DND-41 (cell line): ENCODE results near the gene PKD1L1.

Experiments
- ATAC-seq: fragments of 200-7000 bp; cut with Tn5 transposase; 3 replicates; pipeline ENCODE4 v1.9.1; 2021; ENCODE audit warnings: low read depth; ENCODE audit not compliant: insufficient read depth
- DNase-seq: peaks from one replicate; pipeline ENCODE4 v3.0.0-alpha.2; 2020
- H2AFZ ChIP-seq: 2 replicates; pipeline ENCODE4 v1.6.0; 2012; ENCODE audit warnings: low read depth, low read length
- H3K27ac ChIP-seq: 2 replicates; pipeline ENCODE4 v1.5.1; 2012; ENCODE audit warnings: low read length, inconsistent platforms
- H3K27me3 ChIP-seq: fragments of 200-600 bp; sonication (generic); 2 replicates; pipeline ENCODE4 v1.6.0; 2012; ENCODE audit warnings: low read length, mild to moderate bottlenecking, inconsistent platforms; ENCODE audit not compliant: insufficient read depth, poor library complexity
- H3K36me3 ChIP-seq: 2 replicates; pipeline ENCODE4 v1.5.1; 2012; ENCODE audit warnings: low read length, inconsistent platforms; ENCODE audit not compliant: insufficient read depth
- H3K4me1 ChIP-seq: 2 replicates; pipeline ENCODE4 v1.5.1; 2012; ENCODE audit warnings: mild to moderate bottlenecking, low read length; ENCODE audit not compliant: insufficient read depth
- H3K4me2 ChIP-seq: 2 replicates; pipeline ENCODE4 v1.6.0; 2012; ENCODE audit warnings: mild to moderate bottlenecking, moderate library complexity, low read length, inconsistent platforms; ENCODE audit not compliant: insufficient read depth
- H3K4me3 ChIP-seq, 2 experiments: fragments of 200-600 bp in 1 of 2; shearing (Covaris generic) in 1 of 2; 2 replicates each; pipeline ENCODE4 v1.5.1; 2012 to 2016; ENCODE audit warnings: inconsistent platforms in 2 of 2, low read length in 2 of 2, mild to moderate bottlenecking in 2 of 2, low read depth in 1 of 2, moderate library complexity in 1 of 2
- H3K79me2 ChIP-seq: 2 replicates; pipeline ENCODE4 v1.6.0; 2012; ENCODE audit warnings: low read length, inconsistent platforms; ENCODE audit not compliant: insufficient read depth
- H3K9ac ChIP-seq: 2 replicates; pipeline ENCODE4 v1.6.0; 2012; ENCODE audit warnings: low read depth, mild to moderate bottlenecking, inconsistent platforms, low read length, moderate library complexity
- H3K9me3 ChIP-seq: 2 replicates; pipeline ENCODE4 v1.5.1; 2012; ENCODE audit warnings: low read length, moderate library complexity, mild to moderate bottlenecking, inconsistent platforms; ENCODE audit not compliant: insufficient read depth, severe bottlenecking
- H4K20me1 ChIP-seq: 2 replicates; pipeline ENCODE4 v1.6.0; 2012; ENCODE audit warnings: low read length; ENCODE audit not compliant: insufficient read depth
- CTCF ChIP-seq: IDR thresholded peaks from 2 replicates; pipeline ENCODE4 v1.5.1; 2012; ENCODE audit warnings: borderline replicate concordance, low read length, moderate library complexity, mild to moderate bottlenecking; ENCODE audit not compliant: poor library complexity, severe bottlenecking; ENCODE audit errors: extremely low read depth
- EZH2 ChIP-seq: IDR thresholded peaks from 3 replicates; pipeline ENCODE4 v1.6.1; 2012; ENCODE audit warnings: borderline replicate concordance, low read depth, mild to moderate bottlenecking, moderate library complexity, low read length, inconsistent platforms; ENCODE audit not compliant: severe bottlenecking

The PKD1L1 gene

GRCh38 chr7:47812429-47813136 is 135.7 kb downstream of the PKD1L1 start:
- H3K4me3 ChIP-seq, result no peak overlapping the region
- no peaks in the 10 kb centered on the region for H4K20me1 ChIP-seq
- H3K36me3 ChIP-seq, result no peaks in the 10 kb centered on the region
- DNase-seq, result no peak
- no peaks in the 10 kb centered on the region for H3K4me1 ChIP-seq
- H3K4me2 ChIP-seq, result no peak overlapping the region
- no peak overlapping the region for H3K27ac ChIP-seq
- TF ChIP-seq EZH2 (no peak), CTCF (no peak)
- no peaks in the 10 kb centered on the region for H3K27me3 ChIP-seq
- H3K9me3 ChIP-seq, result no peaks in the 10 kb centered on the region
- no peak overlapping the region for H3K9ac ChIP-seq
- H3K79me2 ChIP-seq, result no peaks in the 10 kb centered on the region
- no peak for ATAC-seq
- H2AFZ ChIP-seq, result no peak overlapping the region

- TF ChIP-seq EZH2, result no peak
- TF ChIP-seq CTCF, result no peak
- Histone ChIP-seq H3K27ac (no peak overlapping the region), H3K27me3 (no peaks in the 10 kb centered on the region), H3K9me3 (no peaks in the 10 kb centered on the region), H3K4me3 (no peak overlapping the region), H3K4me1 (no peaks in the 10 kb centered on the region), H3K9ac (no peak overlapping the region), H2AFZ (no peak overlapping the region), H4K20me1 (no peaks in the 10 kb centered on the region), H3K79me2 (no peaks in the 10 kb centered on the region), H3K36me3 (no peaks in the 10 kb centered on the region), H3K4me2 (no peak overlapping the region)
- ATAC-seq (no peak), DNase-seq (no peak)
These were observed 136.5 kb downstream of the PKD1L1 start for GRCh38 chr7:47811632-47812380.

GRCh38 chr7:47809387-47809786 is 138.9 kb downstream of the PKD1L1 start:
- DNase-seq (no peak), ATAC-seq (no peak)
- Histone ChIP-seq H3K4me1 (no peaks in the 10 kb centered on the region), H3K27me3 (no peaks in the 10 kb centered on the region), H3K4me3 (no peak overlapping the region), H3K9me3 (no peaks in the 10 kb centered on the region), H3K4me2 (no peak overlapping the region), H3K9ac (no peak overlapping the region), H4K20me1 (no peaks in the 10 kb centered on the region), H3K79me2 (no peaks in the 10 kb centered on the region), H3K27ac (no peak overlapping the region), H3K36me3 (no peaks in the 10 kb centered on the region), H2AFZ (no peak overlapping the region)
- no peak for TF ChIP-seq EZH2
- no peak for TF ChIP-seq CTCF
